Measurements from ENCODE around the gene S100A7A. TPM values are rescaled to one million over a fixed set of nuclear protein-coding genes. Genes with fewer than 3 reads are reported as not detected.
"Not testable (repeated sequence)": the region's sequence is repeated elsewhere in the genome, so short reads cannot be mapped to it uniquely, and the experiment has no call there.

The S100A7A gene
- total RNA-seq, 1 donor from 2014 or later = not detected

DNA sequence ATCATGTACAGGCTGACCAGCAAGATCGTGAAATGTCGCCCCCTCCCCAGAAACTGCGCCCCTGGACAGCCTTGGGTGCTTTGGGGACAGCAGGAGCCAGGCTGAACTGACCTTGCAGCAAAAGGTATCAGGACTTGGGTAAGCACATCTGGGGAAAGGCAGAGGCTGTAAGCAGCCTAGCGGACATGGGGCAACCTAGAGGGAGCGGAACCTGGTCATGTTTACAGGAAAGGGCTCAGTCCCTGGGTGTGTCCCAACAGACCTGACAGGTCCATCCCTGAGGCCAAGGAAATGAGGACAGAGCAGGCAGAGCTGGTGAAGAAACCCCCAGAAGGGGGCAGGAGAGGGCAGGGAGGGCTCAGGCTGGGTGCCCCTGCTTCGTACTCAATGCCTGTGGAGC is 22.4 kb upstream of the S100A7A start:
- intact Hi-C loops (cut with micrococcal nuclease) = no loop called here
- DNase-seq = no peak
- no peak for ATAC-seq

DNA sequence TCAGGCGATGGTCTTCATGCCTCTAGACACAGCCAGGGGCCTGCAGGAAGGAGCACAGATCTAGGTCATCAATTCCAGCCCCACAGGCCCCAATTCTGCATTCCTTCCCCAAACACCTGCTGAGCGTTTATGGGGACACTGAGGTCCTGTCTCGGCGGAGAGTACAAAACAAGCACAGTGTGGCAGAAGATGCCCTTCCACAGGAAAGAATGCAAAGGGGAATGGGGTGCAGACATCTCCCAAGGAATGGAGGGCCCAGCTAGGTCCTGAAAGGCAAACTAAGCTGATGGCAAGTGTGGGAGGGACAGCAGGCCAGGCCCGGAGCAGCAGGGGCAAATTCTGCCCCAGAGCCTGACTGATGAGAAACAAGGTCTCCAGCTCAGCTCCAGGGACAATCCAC is 21.9 kb upstream of the S100A7A start:
- DNase-seq (no peak), ATAC-seq (no peak)
- intact Hi-C loops (cut with micrococcal nuclease) = no loop called here

DNA sequence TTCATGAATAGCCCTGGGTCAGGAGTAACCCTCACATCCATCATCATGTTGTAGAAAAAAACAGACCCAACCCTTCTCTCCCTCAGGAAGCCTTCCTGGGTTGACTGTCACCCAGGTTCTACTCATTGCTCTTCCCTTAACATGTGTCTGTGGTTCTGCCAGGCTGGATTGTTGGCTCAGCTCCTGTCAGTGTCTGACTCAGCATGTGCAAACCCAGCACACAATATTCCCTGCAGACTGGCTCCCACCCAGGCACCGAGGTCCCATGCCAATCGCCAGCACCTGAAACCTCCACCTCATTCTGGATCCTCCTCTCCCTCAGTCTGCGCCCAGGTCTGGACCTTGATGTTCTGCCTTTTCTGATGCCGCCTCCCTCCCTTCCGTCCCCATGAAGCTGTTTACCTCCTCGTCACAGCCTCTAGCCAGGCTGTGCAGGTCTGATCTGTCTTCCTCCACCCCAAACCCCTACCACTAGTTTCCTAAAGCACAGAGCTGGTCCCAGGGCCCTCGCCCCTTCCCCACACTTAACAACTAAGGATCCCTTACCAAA is 21.1 kb upstream of the S100A7A start:
- peak; percentile 48 for DNase-seq
- intact Hi-C loops (cut with micrococcal nuclease) = no loop called here
- ATAC-seq = peak; percentile 79

GRCh38 chr1:153395776-153396175 is 20.5 kb upstream of the S100A7A start:
- intact Hi-C loops (cut with micrococcal nuclease) = no loop called here
- no peak for DNase-seq
- no peak for ATAC-seq

- DNase-seq (no peak), ATAC-seq (no peak)
- intact Hi-C loops (cut with micrococcal nuclease) = no loop called here
Measured at GRCh38 chr1:153396461-153396860, 19.9 kb upstream of the S100A7A start.

- intact Hi-C loops (cut with micrococcal nuclease) = no loop called here
- ATAC-seq (no peak), DNase-seq (no peak)
Measured at GRCh38 chr1:153397051-153397923, 19.0 kb upstream of the S100A7A start.

- intact Hi-C loops (cut with micrococcal nuclease) = no loop called here
- ATAC-seq (no peak), DNase-seq (no peak)
Measured at GRCh38 chr1:153397924-153398651, 18.2 kb upstream of the S100A7A start.

GRCh38 chr1:153399401-153400055 is 16.8 kb upstream of the S100A7A start:
- DNase-seq (no peak), ATAC-seq (no peak)
- intact Hi-C loops (cut with micrococcal nuclease) = no loop called here

GRCh38 chr1:153400244-153400643 is 16.1 kb upstream of the S100A7A start:
- no peak for DNase-seq
- intact Hi-C loops (cut with micrococcal nuclease) = no loop called here

GRCh38 chr1:153401461-153401860 is 14.9 kb upstream of the S100A7A start:
- intact Hi-C loops (cut with micrococcal nuclease) = no loop called here
- ATAC-seq = no peak
- DNase-seq = no peak

More at GRCh38 chr1:153400244-153400643, 16.1 kb upstream of the S100A7A start:
- ATAC-seq = no peak

- DNase-seq (no peak), ATAC-seq (no peak)
- intact Hi-C loops (cut with micrococcal nuclease) = no loop called here
Measured at GRCh38 chr1:153402226-153402625, 14.1 kb upstream of the S100A7A start.

DNA sequence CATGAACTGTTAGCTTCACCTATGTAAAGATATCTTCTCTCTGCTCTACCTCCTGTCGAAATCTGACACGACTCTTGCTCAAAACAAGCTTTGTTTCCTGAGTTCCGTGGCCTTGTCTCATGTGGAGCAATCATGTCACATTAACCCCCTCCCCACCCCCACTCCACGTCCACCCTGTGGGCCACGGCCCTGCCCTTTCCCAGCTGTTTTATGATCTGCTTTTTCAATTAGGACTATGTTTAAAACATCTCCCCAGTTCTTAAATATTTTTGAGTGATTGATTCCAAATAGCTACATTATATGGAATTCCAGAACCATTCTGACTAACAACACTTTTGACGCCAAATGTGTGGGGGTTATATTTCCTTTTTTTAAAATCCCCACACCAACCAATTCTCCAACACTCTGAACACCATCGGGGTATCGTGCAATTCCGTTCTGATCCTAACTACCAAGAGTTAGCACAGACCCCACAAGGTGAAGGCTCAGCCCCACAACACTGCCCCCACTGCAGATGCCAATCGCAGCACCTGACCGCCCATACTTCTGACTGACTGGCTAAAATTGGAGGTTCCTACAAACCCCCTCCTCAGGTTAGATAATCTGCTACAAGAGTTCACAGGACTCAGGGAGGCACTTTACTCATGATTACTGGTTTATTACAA is 12.8 kb upstream of the S100A7A start:
- ATAC-seq = no peak
- DNase-seq = no peak
- intact Hi-C loops (cut with micrococcal nuclease) = no loop called here

DNA sequence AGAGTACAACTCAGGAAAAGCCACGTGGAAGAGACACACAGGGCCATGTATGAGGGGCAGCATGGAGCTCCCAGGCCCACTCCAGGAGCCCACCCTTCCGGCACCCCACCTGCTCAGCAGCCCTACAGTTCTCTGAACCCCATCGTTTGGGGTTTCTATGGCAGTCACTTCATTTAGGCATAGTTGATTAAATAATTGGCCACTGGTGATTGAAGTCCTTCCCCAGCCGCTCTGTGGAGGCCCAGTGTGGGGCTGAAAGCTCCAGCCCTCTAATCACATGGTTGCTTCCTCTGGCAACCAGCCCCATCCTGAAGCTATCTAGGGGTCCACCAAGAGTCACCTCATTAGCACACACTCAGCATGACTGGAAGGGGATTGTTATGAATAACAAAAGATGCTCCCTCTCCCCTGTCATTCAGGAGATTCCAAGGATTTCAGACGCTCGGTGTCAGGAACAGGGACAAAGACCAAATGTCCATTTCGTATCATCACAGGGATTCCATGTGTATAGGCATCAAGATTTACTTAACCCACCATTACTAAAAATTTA is 12.2 kb upstream of the S100A7A start:
- DNase-seq = no peak
- no peak for ATAC-seq
- intact Hi-C loops (cut with micrococcal nuclease) = no loop called here

GRCh38 chr1:153404768-153405167 is 11.6 kb upstream of the S100A7A start:
- DNase-seq (peak; percentile 61), ATAC-seq (no peak)
- intact Hi-C loops (cut with micrococcal nuclease) = no loop called here

DNA sequence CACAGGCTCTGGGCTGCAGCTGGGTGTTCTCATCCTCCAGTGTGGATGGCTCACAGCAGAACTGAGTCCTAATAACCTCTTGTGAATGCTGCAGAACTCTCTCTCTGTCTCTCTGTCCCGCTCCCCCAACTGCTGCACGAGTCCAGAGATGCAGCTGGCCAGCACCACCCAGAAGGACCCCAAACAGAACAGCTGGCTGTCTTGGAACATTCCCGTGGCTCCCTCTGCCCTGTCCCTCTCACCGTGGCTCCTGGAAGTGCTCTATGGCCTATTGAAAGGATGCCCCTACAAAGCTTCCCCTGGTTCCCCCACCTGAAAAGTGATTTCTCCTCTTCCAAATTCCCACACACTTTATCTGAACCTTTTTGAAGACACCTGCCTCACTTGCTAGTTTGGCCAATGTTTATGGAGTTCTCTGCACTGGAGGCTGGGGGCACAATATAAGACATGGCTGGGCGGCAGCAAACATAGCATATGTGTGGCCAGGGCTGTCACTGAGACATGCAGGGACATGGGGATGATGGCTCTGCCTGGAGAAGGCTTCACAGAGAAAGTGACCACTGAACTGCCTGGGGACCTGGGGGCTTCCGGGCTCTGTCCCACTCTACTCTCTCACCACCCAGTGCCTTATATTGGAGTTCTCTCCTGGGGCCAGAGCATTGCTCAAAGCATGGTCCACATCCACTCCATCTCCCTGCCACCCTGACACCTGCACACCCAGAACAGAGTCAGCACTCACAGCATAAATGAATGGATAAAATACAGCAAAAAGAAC is 10.3 kb upstream of the S100A7A start:
- intact Hi-C loops (cut with micrococcal nuclease); DNase-seq; ATAC-seq: not testable (repeated sequence)

DNA sequence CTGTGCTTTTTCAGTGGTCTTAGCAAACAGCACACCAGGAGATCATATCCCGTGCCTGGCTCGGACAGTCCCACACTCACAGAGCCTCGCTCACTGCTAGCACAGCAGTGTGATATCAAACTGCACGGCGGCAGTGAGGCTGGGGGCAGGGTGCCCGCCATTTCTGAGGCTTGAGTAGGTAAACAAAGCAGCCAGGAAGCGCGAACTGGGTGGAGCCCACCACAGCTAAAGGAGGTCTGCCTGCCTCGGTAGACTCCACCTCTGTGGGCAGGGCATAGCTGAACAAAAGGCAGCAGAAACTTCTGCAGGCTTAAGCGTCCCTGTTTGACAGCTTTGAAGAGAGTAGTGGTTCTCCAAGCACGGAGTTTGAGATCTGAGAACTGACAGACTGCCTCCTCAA is 9.0 kb upstream of the S100A7A start:
- ATAC-seq; DNase-seq; intact Hi-C loops (cut with micrococcal nuclease): not testable (repeated sequence)

DNA sequence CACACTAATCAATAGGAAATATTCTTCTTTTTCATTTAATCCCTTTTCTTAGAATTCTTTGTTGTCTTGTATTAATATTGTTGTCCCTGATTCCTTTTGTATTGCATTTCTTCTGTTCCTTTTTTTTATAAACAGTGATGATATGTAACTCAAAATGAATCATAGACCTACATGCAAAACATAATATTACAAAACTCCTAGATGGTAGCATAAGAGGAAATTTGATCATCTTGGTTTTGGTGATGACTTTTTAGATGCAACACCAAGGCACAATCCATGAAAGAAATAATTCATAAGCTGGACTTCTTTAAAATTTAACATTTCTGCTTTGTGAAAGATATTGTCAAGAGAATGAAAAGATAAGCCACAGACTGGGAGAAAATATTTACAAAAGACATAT is 2.4 kb upstream of the S100A7A start:
- ATAC-seq; intact Hi-C loops (cut with micrococcal nuclease): not testable (repeated sequence)

More for the DNA sequence above, 2.4 kb upstream of the S100A7A start:
- DNase-seq = not testable (repeated sequence)

All from left ventricle myocardium superior (tissue), 1 donor.